Fibroblast of pulmonary artery (primary cell): Measurements from ENCODE around the gene THRA.

Experiments
- DNase-seq: peaks from one replicate; pipeline ENCODE4 v3.0.0-alpha.2; 2010; ENCODE audit warnings: low read depth
- H3K4me3 ChIP-seq: replicated peaks from 2 replicates; pipeline ENCODE4 v1.5.1; 2011; ENCODE audit warnings: low read depth, mild to moderate bottlenecking, control low read depth, low read length, moderate library complexity
- TF ChIP-seq, protein P1 (sequence below): IDR thresholded peaks from 2 replicates; pipeline ENCODE4 v1.5.1; 2011; ENCODE audit warnings: mild to moderate bottlenecking, control low read depth, low read length, inconsistent platforms; ENCODE audit errors: missing control alignments

Gene THRA

DNA sequence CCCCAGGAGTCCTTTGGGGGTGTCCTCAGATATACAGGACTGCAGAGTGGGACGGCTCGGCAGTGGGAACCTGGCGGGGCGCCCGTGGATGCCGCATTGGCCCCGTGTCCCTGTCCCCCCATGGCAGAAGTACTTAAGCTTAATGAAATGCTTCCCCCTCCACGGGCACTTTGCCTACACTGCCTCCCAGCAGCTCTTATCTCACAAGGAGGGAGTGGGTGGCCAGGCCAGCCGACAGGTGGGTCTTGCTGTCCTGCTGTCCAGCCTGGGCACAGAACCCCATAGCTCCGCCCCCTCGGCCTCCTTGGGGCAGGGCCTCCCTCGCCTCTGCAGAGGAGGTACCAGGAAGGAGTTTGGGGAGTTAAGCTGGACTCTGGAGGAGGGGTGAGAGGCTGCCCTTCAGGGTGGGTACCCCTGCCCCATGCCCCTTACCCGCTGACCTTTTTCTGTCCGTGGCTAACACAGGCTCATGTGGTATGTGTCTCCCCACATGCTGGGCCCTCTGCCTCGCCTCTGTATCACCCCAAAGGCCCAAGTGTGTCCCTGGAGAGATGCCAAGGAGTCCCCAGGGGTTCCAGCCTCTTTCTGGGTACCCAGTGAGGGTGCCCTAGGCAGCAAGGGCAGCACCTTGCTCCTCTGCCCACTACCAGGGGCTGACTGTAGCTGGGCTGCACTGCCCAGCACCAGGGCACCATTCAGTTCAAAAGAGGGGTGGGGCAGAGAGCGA is 8.7 kb downstream of the THRA start:
- TF ChIP-seq, protein P1, sequence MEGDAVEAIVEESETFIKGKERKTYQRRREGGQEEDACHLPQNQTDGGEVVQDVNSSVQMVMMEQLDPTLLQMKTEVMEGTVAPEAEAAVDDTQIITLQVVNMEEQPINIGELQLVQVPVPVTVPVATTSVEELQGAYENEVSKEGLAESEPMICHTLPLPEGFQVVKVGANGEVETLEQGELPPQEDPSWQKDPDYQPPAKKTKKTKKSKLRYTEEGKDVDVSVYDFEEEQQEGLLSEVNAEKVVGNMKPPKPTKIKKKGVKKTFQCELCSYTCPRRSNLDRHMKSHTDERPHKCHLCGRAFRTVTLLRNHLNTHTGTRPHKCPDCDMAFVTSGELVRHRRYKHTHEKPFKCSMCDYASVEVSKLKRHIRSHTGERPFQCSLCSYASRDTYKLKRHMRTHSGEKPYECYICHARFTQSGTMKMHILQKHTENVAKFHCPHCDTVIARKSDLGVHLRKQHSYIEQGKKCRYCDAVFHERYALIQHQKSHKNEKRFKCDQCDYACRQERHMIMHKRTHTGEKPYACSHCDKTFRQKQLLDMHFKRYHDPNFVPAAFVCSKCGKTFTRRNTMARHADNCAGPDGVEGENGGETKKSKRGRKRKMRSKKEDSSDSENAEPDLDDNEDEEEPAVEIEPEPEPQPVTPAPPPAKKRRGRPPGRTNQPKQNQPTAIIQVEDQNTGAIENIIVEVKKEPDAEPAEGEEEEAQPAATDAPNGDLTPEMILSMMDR = no peak
- no peak for DNase-seq
- H3K4me3 ChIP-seq = no peak overlapping the region

DNA sequence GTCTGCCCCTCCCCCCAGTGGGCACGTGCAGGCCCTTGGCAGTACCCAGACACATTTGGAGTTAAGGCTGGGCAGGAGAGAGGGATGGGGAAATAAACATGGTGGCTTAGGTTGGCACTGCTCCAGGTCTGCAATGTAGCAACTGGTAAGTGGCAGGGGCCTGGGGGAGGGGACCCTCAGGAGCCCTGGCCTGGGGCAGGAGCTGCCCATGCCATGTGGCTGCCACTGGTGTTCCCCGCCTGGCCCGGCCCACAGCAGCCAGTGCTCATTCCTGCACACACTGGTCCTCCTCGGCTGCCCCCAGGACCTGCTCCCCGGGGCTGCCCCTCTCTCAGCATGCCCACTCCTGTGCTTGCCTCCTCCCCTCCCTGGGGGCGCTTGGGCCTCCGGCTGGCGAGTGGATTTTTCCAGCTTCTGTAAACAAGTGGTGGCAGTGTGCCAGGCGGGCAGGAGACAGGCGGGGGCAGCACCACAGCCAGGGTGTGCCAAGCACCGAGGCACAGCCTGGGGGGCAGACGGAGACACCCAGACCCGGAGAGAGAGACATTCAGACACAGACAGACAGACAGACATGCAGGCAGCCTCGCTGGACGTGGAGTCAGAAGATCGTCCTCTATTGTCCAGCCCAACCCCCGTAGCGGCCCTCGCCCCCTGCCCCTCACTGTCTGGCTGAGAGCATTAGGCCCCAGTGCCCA is 9.4 kb downstream of the THRA start:
- no peak overlapping the region for H3K4me3 ChIP-seq
- TF ChIP-seq, protein P1 = no peak
- DNase-seq = peak; percentile 56

DNA sequence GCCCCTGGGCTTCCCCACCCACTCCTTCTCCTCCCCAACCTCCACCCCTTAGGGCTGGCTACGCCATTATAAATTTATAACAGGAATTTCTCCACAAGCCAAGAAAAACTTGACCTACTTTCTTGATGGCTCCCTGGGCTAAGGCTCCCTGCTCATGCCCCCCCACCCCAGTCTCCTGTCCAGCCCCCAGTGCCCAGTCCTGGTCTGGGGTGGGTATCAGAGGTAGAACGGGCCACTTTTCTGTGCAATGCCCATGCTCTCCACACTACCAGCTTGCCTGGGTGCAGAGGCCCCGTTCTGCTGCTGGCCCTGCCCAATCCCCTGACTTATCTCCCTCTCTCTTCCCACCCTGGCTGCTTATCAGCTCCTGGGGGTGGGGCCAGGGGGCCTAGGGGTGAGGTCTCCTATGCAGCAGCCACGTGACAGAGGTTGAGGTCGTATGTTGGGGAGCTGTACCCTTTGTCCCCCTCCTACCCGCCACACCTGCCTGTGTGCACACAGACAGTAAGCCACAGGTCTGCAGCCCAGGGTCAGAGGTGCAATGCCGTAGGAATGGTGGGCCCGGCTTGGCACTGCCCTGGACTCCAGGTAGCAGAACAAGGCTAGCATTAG is 10.1 kb downstream of the THRA start:
- H3K4me3 ChIP-seq = no peak overlapping the region
- DNase-seq = no peak
- TF ChIP-seq, protein P1 = no peak

DNA sequence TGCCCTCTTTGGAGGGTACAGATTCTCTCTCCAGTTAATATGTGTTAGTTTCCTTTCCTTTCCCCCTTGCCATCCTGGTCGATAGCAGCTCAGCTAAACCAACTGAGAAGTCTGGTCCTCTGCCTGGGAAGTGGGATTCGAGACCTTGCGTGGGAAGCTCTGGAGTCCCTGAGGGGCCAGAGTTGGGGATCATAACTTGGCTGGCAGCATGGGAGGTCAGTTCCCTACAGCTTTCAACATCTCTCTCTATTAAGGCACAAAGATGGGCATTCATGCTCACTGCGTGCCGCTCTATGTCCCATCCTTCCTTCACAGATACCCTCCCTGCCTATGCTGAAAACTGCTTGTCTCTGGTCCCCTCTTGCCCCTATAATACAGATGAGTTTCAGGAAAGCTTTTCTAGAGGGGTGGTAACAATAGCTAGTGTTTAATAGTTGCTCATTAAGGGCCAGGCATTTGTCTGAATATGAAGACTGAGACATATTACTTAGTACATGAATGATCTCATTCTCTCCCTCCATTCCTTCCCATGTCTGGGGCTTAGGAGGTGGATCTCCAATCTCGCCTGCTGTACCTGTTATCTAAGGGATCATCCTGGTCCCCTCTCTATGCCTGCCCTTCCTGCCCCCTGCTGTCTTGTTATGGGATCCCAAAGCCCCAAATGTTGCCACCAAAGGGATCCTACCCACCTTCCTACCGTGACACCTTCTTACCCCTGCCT is 10.8 kb downstream of the THRA start:
- no peak overlapping the region for H3K4me3 ChIP-seq
- DNase-seq = no peak
- TF ChIP-seq, protein P1 = no peak

DNA sequence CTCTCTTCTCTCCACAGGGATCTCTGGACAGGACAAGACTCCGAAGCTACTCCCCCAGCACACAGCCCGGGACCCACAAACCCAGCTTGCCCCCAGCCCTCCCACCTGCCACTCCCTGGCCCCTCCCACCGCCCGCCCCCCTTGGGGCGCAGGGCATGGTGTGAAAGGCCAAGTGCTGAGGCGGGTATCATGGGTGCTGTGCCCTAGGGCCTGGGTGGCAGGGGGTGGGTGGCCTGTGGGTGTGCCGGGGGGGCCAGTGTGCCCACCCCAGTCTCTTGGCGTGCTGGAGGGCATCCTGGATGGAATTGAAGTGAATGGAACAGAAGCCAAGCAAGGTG is 11.4 kb downstream of the THRA start:
- H3K4me3 ChIP-seq = no peak overlapping the region
- no peak for DNase-seq
- TF ChIP-seq, protein P1 = no peak

DNA sequence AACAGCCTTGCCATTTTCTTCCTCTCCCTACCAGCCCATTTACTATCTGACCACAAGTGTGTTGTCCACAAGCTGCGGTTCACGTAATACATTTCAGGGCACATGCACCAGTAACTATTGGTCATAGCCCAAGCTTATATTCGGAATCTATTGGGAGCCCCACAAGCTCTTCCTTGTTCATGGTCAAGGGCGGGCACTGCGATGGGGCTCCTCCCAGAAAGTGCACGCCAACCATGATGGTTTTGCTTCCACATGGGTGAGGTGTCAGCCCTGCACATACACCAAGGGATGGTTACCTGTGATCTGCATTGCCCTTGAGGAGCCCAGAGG is 12.1 kb downstream of the THRA start:
- DNase-seq = no peak
- TF ChIP-seq, protein P1 = no peak
- no peak overlapping the region for H3K4me3 ChIP-seq
